ENCODE results near the gene CDHR2.

Gene CDHR2

DNA sequence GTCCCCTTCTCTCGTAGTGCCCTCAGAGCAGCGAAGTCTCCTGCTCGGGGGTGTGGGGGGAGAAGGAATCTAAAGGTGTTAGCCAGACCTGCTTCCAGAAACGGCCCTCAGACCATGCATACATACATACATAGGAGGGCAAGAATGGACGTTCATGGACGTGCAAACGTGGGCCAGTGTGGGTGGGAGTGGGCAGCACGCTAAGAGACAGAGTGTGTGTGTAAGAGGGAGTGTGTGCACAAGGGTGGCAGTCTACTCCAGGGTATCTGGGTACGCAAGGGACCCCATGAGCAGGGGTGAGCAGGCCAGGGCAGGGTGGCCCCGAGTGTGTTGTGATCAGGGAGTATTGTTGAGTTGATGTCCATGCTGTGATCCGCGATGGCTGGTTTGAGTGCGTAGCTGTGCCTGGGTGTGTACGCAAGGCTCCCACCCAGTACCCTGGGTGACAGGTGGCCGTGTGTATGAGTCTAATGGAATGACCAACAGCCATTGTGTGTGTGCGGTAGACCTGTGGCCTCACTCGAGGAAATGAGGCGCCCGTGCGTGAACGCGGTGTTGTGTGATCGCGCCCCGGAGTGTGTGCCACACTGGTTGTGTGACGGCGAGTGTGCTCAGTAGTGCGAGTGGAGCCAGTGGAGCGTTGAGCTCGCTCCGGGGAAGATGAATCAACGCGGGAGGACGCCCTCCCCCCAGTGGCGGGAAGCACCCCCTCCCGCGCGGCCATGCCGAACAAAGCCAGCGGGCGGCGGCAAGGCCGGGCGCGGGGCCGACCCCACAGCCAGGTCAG lies 60.0 kb downstream of the CDHR2 start:
- H3K9ac ChIP-seq = peak overlapping the region; percentile 6; the same call in 1 of the 2 replicates
- H3K79me2 ChIP-seq (ENCODE audit: insufficient read depth, low read depth) = peaks cover 9% of the 10 kb centered on the region; the same call in 1 of the 2 replicates
- H4K20me1 ChIP-seq (ENCODE audit: insufficient read depth) = no peaks in the 10 kb centered on the region
- no peak overlapping the region for H3K4me3 ChIP-seq (IDR thresholded peaks at IDR 0.05; ENCODE audit: insufficient read depth, low read depth, low read length)
- no peak overlapping the region for H3K27ac ChIP-seq
- H3K36me3 ChIP-seq (ENCODE audit: insufficient read depth) = no peaks in the 10 kb centered on the region
- H2AFZ ChIP-seq (ENCODE audit: low read depth) = no peak overlapping the region
- peak overlapping the region; percentile 71 for H3K4me2 ChIP-seq
- peaks cover 39% of the 10 kb centered on the region for H3K4me1 ChIP-seq (ENCODE audit: low read depth, poor library complexity, severe bottlenecking)
- TF ChIP-seq, protein P1, sequence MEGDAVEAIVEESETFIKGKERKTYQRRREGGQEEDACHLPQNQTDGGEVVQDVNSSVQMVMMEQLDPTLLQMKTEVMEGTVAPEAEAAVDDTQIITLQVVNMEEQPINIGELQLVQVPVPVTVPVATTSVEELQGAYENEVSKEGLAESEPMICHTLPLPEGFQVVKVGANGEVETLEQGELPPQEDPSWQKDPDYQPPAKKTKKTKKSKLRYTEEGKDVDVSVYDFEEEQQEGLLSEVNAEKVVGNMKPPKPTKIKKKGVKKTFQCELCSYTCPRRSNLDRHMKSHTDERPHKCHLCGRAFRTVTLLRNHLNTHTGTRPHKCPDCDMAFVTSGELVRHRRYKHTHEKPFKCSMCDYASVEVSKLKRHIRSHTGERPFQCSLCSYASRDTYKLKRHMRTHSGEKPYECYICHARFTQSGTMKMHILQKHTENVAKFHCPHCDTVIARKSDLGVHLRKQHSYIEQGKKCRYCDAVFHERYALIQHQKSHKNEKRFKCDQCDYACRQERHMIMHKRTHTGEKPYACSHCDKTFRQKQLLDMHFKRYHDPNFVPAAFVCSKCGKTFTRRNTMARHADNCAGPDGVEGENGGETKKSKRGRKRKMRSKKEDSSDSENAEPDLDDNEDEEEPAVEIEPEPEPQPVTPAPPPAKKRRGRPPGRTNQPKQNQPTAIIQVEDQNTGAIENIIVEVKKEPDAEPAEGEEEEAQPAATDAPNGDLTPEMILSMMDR (conservative IDR thresholded peaks at IDR 0.05; ENCODE audit: low read depth, low read length) = no peak
- no peaks in the 10 kb centered on the region; the same call in 1 of the 2 replicates for H3K27me3 ChIP-seq (ENCODE audit: insufficient read depth, low read depth)

DNA sequence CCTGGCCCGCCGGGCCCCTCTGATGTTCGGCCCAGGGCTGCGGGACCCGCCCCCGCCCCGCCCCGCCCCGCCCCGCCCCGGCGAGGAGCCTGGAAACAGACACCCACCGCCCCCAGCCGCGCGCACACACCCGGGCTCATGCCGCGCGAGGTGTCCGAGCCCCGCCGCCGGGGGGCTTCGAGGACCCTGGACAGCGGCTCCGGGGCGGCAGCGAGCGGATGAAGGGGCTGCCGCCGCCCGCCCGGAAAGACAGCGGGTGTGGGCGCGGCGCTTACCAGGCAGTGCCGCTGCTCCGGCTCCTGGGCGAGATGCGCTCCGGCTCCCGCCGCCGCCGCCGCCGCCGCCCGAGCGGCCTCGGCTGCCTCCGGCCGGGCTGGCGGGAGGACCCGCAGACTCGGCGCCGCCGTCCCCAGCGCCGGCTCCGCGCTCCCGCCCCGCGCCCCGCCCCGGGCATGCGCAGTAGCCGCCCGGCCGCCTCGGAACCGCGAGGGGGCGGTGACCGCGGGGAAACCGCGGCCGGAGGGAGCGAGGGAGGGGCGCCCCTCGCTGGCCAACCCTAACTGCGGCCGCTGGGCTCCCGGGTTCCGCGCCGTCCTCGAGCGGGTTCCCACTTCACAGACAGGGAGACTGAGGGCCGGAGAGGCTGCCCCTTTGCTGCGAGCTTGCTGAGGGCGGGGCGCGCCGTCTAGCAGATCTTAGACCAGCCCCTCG lies 60.7 kb downstream of the CDHR2 start, which contains the start of gene GPRIN1:
GPRIN1 (minus strand) TSS at position 433 of the 711 bp plus-strand sequence. CDS start 10,322 bp downstream, outside the sequence.
- H3K4me1 ChIP-seq (ENCODE audit: low read depth, poor library complexity, severe bottlenecking) = peaks cover 39% of the 10 kb centered on the region
- peak within 1 kb of the TSS; percentile 35; the same call in 1 of the 2 replicates for H3K9ac ChIP-seq
- H3K27me3 ChIP-seq (ENCODE audit: insufficient read depth, low read depth) = no peaks in the 10 kb centered on the region; the same call in 1 of the 2 replicates
- TF ChIP-seq, protein P1 (conservative IDR thresholded peaks at IDR 0.05; ENCODE audit: low read depth, low read length) = no peak
- no peaks in the 10 kb centered on the region for H4K20me1 ChIP-seq (ENCODE audit: insufficient read depth)
- H3K4me2 ChIP-seq = peak within 1 kb of the TSS; percentile 71
- H3K27ac ChIP-seq = no peak within 1 kb of the TSS
- H2AFZ ChIP-seq (ENCODE audit: low read depth) = peak within 1 kb of the TSS; percentile 49; the same call in 1 of the 2 replicates
- H3K4me3 ChIP-seq (IDR thresholded peaks at IDR 0.05; ENCODE audit: insufficient read depth, low read depth, low read length) = no peak within 1 kb of the TSS
- H3K36me3 ChIP-seq (ENCODE audit: insufficient read depth) = no peaks in the 10 kb centered on the region
- peaks cover 9% of the 10 kb centered on the region; the same call in 1 of the 2 replicates for H3K79me2 ChIP-seq (ENCODE audit: insufficient read depth, low read depth)

DNA sequence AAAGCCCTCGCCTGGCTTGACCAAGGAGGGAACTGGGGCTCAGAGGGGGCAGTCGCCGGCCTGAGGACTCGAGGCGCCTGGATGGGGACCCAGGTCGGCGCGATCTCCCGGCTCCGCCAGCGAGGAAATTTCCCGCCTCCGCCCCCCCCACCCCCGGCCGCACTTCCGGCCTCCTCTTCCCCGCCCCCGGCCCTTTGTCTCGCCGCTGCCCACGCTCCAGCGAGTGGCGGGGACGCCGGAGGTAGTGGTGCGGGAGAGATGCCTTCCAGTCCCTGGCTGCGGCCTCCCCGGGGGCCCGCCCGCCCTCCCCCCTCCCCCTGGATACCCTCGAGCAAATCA lies 61.3 kb downstream of the CDHR2 start:
- H2AFZ ChIP-seq (ENCODE audit: low read depth) = peak overlapping the region; percentile 49; the same call in 1 of the 2 replicates
- H3K79me2 ChIP-seq (ENCODE audit: insufficient read depth, low read depth) = peaks cover 9% of the 10 kb centered on the region; the same call in 1 of the 2 replicates
- no peaks in the 10 kb centered on the region for H3K36me3 ChIP-seq (ENCODE audit: insufficient read depth)
- H4K20me1 ChIP-seq (ENCODE audit: insufficient read depth) = no peaks in the 10 kb centered on the region
- 0 out of 2 replicates have a peak overlapping the region, but pooled peaks have one; percentile 35 for H3K9ac ChIP-seq
- peaks cover 39% of the 10 kb centered on the region for H3K4me1 ChIP-seq (ENCODE audit: low read depth, poor library complexity, severe bottlenecking)
- 0 out of 2 replicates have a peak overlapping the region, but pooled peaks have one; percentile 17 for H3K4me2 ChIP-seq
- H3K27ac ChIP-seq = no peak overlapping the region
- TF ChIP-seq, protein P1 (conservative IDR thresholded peaks at IDR 0.05; ENCODE audit: low read depth, low read length) = no peak
- no peak overlapping the region for H3K4me3 ChIP-seq (IDR thresholded peaks at IDR 0.05; ENCODE audit: insufficient read depth, low read depth, low read length)
- H3K27me3 ChIP-seq (ENCODE audit: insufficient read depth, low read depth) = no peaks in the 10 kb centered on the region; the same call in 1 of the 2 replicates

DNA sequence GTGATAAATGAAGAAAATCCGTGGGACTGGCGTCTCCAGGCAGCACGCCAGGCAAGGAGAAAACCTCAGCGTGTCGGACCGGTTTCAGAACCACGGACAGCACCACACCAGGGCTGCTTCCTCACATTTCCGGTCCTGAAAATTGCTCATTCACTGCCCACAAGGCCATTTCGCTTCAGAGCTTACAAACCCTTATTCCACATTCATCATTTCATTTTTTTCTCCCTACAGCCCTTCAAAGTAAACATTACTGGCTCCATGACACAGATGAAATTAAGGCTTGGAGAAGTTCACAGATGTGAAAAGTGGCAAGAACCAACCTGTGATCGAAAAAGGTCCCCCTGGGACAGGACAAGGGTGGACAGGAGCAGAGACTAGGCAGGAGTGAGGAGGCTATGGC lies 62.3 kb downstream of the CDHR2 start:
- no peak overlapping the region for H3K4me3 ChIP-seq (IDR thresholded peaks at IDR 0.05; ENCODE audit: insufficient read depth, low read depth, low read length)
- H3K27ac ChIP-seq = no peak overlapping the region
- H2AFZ ChIP-seq (ENCODE audit: low read depth) = no peak overlapping the region
- peaks cover 33% of the 10 kb centered on the region for H3K4me1 ChIP-seq (ENCODE audit: low read depth, poor library complexity, severe bottlenecking)
- H4K20me1 ChIP-seq (ENCODE audit: insufficient read depth) = no peaks in the 10 kb centered on the region
- H3K9ac ChIP-seq = no peak overlapping the region
- H3K36me3 ChIP-seq (ENCODE audit: insufficient read depth) = no peaks in the 10 kb centered on the region
- TF ChIP-seq, protein P1 (conservative IDR thresholded peaks at IDR 0.05; ENCODE audit: low read depth, low read length) = no peak
- H3K4me2 ChIP-seq = no peak overlapping the region
- no peaks in the 10 kb centered on the region; the same call in 1 of the 2 replicates for H3K27me3 ChIP-seq (ENCODE audit: insufficient read depth, low read depth)
- peaks cover 9% of the 10 kb centered on the region; the same call in 1 of the 2 replicates for H3K79me2 ChIP-seq (ENCODE audit: insufficient read depth, low read depth)

All from KMS-11 (cell line).